AG20443 (cell line): ENCODE measurements around the gene ATP23.
A peak's percentile ranks its signal among the peaks of the same experiment; 100 is the strongest.

Experiments
- DNase-seq: peaks from one replicate; pipeline ENCODE4 v3.0.0; 2012; ENCODE audit warnings: low spot score, mixed read lengths

Gene ATP23

DNA sequence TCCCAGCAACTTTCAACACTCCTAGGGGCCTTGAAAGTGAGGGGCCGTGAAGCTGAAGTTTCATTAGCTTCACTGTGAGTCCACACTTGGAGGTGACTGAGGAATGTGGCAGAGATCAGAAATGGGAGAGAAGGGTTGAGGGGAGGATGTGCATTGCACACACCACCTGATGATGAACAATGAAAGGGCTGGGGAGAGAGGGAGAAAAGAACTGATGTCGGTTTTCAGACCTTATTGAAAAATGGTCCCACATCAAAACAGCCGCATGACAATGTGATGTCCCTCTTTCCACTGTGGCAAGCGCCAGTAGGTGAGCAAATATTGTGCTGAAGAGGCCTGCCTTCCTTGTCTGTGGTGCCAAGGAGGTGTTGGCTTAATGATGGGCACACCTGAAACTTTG, 32.3 kb upstream of the ATP23 start:
- no peak for DNase-seq

DNA sequence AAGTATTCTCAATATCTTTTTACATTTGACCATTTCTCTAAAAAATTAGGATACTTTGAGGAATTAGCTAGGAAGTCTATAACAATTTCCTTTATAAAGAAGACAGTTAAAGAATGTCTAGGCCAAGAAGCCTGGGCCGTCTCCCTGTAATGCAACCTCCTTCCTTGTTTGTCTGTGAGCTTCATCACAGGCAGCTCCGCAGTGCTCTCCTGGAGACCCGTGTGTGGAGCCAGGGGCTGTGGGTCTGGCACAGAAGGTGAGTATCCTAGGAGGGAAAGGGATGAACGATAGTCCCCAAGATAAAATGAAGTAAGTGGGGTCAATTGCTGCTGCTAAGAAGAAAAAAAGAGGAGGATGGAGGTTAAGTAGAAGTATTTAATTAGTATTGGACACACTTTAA, 31.8 kb upstream of the ATP23 start:
- DNase-seq: no peak

DNA sequence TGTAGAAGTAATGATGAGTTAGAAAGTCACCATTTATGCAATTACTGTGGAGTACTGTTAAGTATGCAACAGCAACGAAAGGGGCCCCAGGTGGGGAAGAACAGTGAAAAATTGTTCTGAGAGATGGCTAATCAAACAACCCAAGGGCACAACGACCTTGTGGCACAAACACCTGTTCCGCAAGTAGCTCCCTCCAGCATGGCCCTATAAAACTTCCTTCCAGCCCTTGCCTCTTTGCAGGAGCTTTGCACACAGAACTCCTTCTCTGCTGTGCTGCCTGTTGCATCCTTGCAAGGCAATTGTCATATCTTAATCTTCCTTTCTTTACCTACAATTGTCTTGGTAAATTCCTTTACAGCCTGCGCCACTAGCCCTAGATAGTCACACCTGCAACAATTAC, 23.2 kb upstream of the ATP23 start:
- no peak for DNase-seq

DNA sequence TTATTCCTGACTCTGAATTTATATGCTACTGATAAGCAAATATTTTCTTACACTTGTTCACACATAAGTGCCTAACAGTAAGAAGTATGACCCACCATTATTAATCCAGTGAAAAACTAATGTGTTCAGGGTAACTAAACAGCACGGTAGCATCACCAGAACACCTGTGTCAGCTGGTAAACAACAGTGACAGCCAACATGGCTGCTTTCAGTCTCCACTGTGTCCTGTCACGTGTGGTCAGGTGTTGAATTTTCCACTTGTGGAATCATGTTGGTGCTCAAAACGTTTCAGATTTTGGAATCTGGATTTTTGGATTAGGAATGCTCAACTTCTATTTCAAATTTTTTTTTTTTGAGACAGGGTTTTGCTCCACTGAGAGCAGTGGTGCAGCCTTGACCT, 14.3 kb upstream of the ATP23 start:
- DNase-seq: no peak

DNA sequence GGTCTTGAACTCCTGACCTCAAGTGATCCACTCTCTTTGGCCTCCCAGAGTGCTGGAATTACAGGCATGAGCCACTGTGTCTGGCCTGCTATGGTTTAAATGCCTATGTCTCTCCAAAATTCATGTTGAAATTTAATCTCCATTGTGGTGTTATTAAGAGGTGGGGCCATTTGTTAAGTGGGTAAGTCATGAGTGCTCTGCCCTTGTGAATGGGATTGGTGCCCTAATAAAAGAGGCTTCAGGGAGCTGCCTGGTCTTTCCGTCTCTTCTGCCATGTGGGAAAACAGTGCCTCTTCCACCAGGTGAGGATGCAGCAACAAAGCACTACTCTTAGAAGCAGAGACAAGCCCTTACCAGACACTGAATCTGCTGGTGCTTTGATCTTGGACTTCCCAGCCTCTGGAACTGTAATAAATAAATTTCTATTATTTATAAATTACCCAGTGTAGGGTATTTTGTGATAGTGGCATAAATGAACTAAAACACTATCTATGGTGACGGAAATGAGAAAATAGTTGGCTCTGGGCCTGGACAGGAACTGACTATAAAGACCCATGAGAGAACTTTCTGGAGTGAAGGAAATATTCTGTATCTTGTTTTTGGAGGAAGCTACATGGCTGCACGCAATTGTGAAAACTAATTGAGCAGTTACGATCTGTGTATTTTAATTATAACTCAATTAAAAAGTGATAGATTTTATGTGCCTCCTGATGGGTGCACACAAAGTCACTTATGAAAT, 12.1 kb upstream of the ATP23 start:
- DNase-seq: no peak

DNA sequence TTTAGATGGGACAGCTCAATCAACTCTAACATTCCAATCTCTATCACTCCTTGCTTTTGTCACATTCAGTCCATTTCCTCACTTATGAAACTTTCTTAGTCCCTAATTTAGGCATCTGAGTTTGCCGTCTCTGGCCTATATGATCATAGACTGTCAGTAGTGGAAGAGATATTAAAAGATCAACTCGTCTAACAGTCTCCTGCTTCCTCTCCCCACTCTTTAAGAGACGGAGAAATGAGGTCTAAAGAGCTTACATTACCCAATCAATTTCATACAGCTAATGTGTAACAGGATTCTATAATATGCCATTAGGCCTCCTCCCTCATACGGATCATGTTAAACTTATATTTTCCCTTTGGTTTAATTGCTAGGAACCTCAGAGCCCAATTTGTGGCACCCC, 6.5 kb upstream of the ATP23 start:
- DNase-seq: no peak

DNA sequence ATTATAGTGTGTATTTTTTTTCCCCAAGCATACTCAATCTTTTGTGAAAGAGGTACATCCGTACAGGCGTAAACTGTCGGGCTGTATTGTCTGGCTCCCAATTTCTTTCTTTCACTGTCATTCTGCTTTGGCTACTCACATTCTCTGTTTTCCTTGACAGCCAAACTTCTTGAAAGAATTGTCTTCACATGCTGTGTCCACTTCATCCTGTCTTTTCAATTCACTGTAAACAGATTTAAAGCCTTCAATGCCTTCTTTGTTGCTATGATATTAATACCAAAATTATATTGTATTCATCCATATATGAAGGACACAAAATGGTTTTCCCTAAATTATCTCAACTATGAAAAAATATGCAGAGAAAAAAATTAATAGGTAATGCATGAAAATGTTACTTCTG, 6.0 kb upstream of the ATP23 start:
- DNase-seq: no peak

DNA sequence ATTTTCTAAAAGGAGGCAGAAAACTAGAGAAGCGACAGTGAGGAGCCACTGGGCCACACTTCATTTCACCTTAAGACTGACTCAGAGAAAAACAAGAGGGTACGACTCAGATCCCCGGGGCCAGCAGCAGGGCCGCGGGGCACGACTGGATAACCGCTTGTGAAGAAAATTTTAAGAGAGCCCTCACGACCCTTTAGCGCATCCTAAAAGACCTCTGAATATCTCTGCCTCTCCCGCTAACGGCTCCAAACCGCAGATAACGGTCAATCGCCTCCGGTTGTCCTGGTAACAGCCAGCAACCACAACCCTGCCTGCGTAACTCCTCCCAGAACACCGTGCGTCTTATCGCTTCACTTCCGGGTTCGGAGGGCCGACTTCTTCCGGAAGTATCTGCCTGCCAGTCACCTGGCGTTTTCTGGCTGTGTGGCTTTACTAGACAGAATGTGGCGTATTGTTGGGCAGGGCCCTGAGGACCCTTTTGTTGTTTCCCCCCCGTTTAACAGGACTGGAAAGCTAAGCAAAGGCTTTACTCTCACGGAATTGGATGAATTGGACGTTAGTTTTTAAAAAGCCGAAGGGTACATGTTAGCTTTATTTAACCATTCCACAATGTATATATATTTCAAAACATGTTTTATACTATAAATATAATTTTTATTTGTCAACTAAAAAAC, 5.4 kb upstream of the ATP23 start:
- DNase-seq: peak; percentile 95

DNA sequence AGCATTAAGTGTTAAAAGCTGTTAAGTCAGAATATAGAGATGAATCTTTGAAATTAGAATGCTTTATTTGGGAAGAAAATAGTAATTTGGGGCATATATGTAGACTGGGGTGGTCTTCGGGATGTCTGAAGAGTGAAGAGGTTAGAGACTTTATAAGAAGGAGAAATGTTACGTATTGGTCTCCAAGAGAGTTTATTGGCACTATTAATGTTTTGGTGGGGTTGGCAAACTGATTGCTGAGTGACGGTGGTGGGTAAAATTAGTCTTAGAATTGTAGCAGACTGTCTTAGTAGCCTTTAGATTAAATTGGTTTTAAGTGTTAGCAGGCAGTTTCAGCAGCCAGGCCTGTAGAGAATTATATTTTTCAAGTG, 4.9 kb upstream of the ATP23 start:
- no peak for DNase-seq

DNA sequence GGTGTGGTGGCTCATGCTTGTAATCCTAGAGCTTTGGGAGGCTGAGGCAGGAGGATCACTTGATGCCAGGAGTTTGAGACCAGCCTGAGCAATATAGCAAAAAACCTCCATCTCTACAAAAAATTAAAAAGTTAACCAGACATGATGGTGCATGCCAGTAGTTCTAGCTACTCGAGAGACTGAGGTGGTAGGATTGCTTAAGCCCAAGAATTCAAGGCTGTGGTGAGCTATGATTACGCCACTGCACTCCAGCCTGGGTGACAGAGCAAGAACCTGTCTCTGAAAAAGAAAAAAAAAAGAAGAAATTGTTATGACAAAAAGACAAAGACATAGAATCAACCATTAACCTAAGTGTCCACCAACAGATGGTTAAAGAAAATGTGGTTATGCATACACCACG, 2.1 kb upstream of the ATP23 start:
- no peak for DNase-seq

DNA sequence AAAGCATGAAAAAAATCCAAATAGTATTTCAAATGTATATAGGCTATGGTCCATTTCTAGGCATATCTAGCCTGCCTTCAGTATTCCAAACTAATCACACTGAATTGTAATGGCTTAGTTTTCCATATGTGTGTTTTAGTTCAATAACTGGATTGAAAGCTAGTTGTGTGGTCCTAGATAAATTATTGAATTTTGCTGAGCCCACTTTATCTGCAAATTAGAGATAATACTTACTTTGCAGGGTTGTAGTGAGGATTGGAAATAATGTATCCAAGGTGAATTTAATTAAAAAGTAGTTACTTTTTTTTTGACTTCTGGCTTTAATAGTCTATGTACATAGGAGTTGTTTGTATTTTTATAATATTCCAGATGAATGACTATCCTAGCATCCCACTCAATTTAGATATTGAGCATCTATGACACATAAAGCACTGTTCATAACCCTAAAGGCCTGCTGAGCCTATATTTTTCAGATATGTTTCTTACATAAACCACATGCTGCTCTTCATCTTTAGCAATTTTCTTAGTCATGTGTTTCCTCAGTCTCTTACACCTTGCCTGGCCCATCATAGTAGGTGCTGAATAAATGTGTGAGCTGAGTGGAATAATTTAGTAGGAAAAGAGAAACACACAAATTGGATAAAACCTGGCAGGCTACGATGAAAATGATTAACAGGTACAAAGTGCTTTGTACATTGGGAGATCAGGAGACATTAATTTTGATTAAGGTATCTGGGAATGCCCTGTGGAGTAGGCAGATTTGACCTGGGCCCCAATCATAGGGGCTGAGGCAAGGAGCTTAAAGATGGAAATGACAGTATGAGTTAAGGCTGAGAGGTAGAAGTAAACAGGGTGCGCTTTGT, 1.1 kb upstream of the ATP23 start:
- no peak for DNase-seq

DNA sequence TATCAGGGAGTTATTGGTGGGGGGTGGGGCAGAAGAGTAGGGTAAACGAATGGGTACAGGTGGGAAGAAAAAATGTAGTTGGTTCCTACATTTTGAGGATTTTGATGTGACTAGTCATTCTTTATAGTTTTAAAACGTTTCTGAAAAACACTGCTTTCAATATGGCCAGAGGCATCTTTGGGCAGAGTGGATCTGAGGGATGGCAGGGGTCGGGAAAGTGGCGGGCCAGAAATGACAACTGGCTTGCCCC, 527 bp upstream of the ATP23 start:
- no peak for DNase-seq

DNA sequence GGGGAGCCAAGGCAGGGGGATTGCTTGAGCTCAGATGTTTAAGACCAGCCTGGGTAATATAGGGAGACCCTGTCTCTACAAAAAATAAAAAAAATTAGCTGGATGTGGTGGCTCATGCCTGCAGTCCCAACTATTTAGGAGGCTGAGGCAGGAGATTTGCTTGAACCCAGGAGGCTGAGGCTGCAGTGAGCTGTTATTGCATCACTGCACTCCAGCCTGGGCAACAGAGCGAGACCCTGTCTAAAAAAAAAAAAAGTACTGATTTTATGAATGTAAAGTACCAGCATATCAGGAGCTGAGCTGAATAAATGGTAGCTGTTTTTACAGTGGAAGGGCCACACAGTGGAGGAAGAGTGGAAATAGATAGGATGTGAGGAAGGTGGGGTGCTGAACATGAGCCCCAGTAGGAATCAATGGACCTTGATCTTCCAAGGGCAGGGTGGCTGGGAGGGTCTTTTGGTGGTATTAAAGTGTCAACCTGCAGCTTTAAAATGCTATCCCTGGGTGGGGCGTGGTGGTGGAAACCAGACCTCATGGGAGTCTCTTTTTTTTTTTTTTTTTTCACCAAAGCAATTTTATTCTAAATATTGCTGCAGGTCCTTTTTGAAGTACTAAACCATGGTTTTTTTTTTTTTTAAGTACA, 2.2 kb downstream of the ATP23 start:
- no peak for DNase-seq

DNA sequence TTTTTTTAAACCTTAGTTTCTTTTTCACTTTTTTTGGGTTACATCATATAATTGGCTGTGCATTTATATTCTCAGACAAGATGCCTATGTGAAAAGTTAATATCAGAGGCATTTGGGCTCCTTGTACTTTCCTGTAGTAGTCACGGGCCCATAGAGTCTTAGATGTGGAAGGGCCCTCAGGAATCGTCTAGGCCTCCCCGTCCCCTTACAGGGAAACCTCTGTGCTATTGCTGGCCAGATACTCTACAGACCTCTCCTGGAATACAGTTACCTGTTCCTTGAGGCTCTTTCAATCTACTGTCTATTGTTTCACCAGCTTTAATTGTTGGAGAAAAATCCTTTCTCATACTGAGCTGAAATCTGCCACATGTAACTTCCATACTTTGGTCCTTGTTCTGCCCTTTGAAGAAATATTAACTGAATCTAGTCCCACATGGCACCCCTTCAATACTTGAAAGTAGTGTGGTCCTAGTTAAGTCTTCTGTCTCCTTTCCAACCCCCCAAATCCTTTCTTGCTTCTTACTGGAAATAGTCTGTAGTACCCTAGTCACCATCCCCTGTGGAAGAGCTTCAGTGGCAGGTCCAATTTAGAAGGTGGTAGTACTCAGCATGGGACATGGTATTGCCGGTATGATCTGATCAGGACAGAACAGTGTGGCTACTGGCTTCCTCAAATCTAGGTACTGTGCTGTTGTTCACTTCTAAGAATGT, 3.1 kb downstream of the ATP23 start:
- no peak for DNase-seq

DNA sequence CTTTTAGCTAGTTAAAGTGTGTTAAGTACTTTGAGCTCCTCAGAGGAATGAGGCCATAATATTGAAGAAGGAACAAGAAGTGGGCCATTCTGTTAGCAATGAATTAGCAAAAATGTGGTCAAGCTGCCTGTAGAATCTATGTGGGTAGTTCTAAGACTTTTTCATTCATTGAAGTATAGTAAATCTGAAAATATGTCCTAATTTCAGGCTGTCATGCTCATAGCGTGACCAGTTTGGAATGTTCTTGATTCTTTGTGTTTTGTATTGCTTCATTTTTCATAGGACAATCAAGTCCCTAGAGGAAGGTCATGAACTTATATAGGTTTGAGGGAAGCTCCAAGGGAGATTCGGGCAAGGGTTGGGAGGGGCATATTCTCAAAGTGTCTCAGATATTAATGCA, 11.4 kb downstream of the ATP23 start:
- no peak for DNase-seq

DNA sequence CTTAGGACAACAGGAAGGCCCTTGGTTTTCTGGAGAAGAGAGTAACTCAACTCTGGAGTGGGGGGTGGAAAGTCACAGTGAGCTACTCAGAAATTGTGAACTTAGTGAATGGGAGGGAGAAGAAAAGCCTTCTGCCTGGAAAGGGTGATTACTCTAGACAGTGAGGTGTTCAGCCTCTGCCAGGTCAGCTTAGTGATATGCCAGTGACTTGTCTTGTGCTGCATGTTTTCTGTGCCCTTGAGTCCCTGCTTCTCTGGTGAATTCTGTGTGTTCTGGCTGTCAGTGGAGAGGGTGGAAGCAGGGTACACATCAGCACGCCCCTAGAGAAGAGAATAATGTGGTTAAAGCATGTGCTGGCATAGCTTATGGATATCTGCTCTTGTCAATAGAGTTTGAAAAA, 13.4 kb downstream of the ATP23 start:
- no peak for DNase-seq

DNA sequence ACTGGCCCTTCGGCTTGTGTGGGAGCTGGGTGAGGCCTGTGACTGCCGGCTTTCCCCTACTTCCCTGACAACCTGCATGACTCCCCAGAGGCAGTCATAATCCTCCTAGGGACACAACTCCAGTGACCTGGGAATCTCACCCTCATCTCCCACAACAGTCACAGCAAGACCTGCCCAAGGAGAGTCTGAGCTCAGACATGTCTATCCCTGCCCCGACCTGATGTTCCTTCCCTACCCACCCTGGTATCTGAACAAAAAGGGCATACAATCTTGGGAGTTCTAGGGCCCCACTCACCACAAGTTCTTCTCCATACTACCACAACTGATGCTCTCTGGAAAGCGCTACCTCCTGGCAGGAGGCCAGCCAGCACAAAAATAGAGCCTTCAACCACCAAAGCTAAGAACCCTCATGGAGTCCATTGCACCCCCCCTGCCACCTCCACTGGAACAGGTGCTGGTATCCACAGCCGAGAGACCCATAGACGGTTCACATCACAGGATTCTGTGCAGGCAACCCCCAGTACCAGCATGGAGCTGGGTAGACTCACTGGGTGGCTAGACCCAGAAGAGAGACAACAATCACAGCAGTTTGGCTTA, 16.8 kb downstream of the ATP23 start:
- DNase-seq: no peak

DNA sequence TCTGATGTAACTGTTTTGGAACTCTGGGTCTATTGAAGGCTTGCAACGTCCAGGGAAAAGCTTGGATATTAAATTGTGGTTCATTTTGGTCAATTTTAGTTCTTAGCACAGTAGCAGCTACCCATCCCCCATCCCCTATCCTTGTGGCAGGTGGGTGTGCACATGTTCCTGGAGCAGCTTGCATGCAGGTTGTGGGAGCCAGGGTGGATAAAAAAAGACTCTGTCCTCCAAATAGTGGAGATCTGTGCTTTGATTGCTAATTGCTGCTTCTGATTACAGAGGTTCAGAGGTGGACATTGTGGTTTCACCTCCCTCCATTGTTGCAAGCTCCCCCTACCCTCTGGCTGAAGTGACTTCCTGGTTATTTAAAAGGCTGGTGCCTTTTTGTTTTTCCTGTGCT, 23.1 kb downstream of the ATP23 start:
- DNase-seq: no peak

DNA sequence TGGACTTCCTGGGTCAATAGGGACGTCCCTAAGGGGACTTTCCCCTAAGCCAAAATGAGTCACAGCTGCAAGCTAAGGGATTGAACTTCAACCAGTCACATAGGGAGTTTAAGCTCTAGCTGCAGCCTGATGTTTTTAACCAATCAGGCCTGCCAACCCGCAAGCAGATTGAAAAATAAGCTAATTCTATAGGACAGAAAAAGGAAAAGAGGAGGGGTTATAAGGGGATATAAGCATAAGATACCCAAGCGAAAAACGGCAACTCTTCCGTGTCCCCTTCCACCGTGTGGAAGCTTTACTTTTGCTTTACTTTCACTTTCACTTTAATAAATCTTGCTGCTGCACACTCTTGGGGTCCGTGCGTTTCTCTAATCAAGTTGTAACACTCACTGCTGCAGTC, 24.4 kb downstream of the ATP23 start:
- DNase-seq: no peak

DNA sequence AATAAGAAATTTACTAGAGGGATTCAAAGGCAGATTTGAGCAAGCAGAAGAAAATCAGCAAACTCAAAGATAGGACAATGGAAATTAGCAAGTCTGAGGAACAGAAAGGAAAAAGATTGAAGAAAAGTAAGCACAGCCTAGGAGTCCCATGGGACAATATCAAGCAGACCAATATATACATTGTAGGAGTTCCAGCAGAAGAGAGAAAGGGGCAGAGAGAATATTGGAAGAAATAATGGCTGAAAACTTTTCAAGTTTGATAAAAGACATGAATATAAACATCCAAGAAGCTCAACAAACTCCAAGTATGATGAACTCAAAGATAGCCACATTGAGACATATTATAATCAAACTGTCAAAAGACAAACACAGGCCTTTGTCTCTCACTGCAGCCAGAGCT, 25.2 kb downstream of the ATP23 start:
- DNase-seq: no peak

DNA sequence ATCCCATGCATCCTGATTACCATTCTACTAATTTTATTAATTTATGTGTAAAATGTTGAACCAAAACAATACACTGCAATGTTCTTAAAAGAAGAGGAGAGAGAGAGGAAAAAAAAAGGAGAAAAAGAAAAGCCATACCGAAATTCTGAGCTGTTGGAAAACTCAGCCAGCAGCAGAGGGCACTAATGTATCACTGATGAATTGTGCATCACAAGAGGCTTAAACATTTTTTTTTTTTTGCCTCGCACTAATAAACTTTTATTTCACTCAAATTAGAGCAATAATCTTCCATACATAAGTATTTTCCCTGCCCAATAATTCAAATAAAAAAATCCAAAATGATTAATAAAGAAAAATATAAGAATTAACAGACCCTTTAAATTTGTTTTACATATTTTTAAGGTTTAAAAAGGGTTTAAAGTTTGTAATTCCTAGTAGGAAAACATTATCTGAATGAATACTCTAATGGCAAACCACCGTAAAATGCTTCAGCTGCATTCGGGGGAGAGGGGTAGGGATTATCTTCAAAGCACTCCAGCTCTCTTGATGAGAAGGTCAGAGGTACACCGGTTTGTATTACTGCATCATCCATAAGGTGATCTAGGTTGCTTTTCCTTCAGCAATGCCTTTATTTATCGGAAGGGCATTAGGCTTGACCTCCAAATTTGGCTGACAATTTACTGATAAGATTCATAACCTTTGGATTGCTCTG, 41.9 kb downstream of the ATP23 start:
- DNase-seq: peak; percentile 34
